Stimulated activated CD4-positive, alpha-beta T cell treated with anti-CD3 and anti-CD28 coated beads, Interleukin-12 subunit alpha, Interleukin-12 subunit beta, amount 100 ng/mL, for 24 hours (primary cell): Measurements from ENCODE around the gene CARD19.

Source experiments
- DNase-seq, 2 experiments: peaks; one replicate each; pipeline ENCODE4 v3.0.0-alpha.2; 2020; ENCODE audit warnings: low read depth in 2 of 2

The CARD19 gene

GRCh38 chr9:93061791-93062763, 33.9 kb upstream of the CARD19 start:
- DNase-seq = no peak

DNA sequence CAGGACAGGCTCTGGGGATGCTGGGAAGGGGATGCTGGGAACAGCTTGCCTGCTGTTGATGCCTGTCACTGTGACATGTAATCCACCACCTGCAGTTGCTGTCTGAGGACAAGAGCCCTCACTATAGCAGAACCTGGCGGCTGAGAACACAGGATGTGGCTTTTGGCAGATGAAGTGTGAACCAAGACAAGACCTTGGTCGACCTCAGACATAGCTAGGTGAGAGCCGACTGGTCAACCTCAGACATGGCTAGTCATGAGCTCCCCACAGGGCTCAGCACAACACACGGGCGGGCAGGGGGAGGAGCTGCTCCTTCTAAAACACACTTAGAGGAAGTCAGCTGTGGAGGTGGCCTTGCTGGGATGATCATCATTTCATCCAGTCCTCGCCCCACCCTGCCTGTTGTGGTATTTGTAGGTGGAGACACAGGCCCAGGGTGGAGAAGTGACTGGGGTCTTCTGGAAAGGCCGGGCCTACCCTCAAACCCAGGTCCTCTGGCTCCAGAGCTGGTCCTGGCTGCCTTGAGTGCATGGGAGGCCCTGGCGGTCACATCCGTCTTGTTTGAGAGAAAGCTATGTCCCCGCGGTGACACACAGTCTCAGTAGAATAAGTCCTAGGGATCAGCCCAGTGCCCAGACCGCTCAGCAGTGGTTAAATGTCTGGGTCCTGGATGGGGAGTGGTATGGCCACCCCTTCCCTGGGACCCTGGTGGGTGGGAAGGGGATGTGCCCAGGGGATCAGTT, 31.5 kb upstream of the CARD19 start:
- peak; percentile 66 to 82 for DNase-seq

DNA sequence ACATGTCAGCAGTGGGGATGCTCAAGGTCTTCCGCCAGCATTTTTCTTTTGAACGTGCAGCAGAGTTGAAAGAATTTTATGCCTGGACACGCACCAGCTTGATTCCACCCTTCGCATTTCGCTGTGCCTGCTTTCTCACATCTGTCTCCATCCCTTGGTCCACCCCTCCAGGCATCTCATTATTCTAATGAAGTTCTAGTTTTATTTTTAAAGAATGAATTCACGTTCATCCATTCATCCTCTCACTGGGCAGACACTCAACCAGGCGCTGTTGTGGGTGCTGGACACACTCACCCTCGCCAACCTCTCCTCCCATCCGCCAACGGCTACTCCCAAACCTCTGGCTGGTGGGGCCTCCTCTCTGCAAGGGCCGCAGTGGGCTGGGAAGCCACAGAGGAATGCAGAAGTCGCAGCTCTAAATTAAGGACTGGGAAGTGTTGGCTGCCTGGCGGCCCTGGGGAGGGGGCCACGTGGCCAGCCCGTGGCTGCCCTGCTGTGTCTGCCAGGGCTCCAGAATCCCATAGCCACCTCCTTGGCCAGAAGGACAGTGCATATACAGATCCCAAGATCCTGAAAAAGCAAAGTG, 30.8 kb upstream of the CARD19 start:
- DNase-seq = no peak

- DNase-seq = no peak
These were observed 28.9 kb upstream of the CARD19 start for GRCh38 chr9:93066978-93067603.

GRCh38 chr9:93068956-93069355, 27.1 kb upstream of the CARD19 start:
- DNase-seq = no peak

DNA sequence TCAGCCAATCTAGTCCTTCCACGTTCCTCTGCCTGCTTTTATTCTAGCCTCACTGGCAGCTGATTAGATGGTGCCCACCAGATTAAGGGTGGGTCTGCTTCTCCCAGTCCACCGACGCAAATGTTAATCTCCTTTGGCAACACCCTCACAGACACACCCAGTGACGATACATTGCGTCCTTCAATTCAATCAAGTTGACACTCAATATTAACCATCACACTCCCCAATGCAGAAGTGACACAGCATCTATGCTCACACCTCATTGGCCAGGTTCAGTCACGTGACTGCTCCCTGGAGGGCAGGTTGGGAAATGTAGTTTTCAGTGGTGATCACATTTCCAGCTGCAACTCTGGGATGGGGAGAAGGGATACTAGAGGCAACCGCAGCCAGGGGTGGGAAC, 24.6 kb upstream of the CARD19 start:
- no peak for DNase-seq

GRCh38 chr9:93072383-93072795, 23.6 kb upstream of the CARD19 start:
- no peak for DNase-seq

- no peak for DNase-seq
These were observed 19.8 kb upstream of the CARD19 start for GRCh38 chr9:93076101-93076791.

DNA sequence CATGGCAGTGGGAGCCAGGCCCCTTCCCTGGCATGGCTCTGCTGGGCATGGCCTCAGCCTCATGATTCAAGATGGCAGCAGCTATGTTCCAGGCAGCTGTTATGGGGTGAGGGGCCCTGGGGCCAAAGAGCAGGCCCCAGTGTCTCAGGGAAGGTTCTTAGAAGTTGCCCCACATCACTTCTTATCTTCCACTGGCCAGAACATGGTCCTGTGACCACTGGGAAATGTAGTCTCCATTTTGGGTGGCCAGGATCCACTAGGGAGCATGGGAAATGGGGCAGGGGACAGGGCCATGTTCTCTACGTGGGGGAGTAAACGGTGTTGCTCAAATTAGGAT, 19.3 kb upstream of the CARD19 start:
- no peak for DNase-seq

DNA sequence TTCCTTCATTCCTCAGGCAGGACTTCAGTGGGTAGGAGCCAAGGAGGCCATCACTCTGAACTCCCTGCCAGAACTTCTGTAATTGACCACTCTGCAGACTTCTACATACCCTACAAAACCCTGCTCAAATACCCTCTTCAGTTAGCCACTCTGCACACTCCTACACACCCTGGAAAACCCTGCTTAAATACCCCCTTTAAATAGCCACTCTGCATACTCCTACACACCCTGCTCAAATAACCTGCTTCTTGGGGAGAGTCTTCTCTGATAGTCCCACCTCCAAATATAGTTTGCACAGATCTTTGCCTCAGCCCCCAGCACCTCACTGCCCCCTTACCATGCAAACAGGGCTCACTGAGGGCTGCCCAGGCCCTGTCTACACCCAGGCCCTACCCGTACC, 18.6 kb upstream of the CARD19 start:
- DNase-seq = no peak

DNA sequence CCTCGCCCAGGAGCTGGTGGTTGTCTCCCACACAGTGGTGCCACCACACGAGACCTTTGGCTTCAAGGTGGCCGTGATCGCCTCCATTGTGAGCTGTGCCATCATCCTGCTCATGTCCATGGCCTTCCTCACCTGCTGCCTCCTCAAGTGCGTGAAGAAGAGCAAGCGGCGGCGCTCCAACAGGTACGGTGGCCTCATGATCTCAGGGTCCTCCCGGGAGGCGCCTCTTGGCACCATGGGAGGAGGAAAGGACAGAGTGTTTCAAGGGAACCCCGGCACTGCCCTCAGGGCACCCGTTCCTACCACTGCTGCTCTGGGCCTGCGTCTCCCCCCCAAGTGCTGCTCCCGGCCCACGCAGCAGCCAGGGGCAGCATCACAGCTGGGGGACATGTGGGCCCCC, 18.2 kb upstream of the CARD19 start:
- no peak for DNase-seq

- DNase-seq = no peak
These were observed 16.6 kb upstream of the CARD19 start for GRCh38 chr9:93079371-93079770.

- no peak for DNase-seq
These were observed 15.6 kb upstream of the CARD19 start for GRCh38 chr9:93080406-93080805.

DNA sequence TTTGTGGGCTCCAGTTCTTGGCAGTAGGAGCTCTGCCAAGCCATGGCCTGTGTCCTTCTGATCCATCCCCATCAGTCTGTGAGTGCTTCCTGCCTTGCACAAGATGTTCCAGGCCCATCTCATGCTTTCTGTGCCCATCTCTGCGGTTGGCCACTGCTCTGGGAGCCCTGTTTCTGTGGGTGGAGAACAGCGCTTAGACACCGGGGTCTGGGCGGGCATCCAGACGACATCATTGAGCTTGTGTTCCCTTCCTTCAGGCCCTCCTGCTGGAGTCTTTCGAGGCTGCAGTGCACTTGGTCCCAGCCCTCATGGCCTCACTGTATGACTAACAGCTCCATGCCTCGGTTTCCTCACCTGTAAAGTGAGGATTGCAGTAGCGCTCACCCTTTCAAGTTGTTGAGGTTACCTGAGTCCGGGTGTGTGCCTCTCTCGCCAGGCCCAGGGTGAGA, 14.9 kb upstream of the CARD19 start:
- DNase-seq = no peak

GRCh38 chr9:93081931-93082330, 14.1 kb upstream of the CARD19 start:
- DNase-seq = no peak

DNA sequence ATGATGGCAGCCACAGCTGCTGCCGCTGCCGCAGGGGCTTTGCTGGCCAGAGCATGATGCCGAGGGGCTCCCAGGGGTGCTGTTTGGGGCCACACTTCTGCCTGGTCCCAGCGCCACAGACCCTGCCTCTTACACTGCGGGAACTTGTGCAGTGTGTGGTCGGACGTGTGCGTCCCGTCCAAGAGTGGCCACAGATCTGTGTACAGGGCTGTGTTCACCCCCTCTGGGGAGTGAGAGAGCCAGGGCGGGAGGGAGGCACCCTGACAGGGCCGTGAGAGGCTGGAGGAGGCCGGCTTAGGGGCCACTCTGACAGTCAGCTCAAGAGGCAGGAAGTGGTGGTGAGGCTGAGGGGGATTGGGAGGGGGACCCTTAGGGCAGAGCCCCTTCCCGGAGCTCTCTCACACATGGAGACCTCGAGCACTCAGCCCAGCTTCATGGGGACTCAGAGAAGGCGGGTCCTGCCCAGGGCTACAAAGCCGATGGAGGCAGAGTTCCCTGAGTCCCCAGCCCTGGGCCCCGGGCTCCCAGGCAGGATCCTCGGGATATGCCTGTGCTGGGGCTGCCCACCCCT, 13.1 kb upstream of the CARD19 start:
- no peak for DNase-seq

- no peak for DNase-seq
These were observed 12.2 kb upstream of the CARD19 start for GRCh38 chr9:93083592-93084470.

DNA sequence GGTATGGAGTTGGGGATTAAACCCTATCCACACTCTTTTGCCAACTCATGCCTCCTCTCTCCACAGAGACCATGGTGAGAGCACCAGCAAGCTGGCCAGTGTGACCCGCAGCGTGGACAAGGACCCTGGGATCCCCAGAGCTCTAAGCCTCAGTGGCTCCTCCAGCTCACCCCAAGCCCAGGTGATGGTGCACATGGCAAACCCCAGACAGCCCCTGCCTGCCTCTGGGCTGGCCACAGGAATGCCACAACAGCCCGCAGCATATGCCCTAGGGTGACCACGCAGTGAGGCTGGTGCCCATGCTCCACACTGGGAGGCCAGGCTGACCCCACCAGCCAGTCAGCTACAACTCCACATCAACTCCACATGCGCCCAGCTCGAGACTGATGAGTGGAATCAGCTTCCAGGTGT, 11.5 kb upstream of the CARD19 start:
- no peak for DNase-seq

DNA sequence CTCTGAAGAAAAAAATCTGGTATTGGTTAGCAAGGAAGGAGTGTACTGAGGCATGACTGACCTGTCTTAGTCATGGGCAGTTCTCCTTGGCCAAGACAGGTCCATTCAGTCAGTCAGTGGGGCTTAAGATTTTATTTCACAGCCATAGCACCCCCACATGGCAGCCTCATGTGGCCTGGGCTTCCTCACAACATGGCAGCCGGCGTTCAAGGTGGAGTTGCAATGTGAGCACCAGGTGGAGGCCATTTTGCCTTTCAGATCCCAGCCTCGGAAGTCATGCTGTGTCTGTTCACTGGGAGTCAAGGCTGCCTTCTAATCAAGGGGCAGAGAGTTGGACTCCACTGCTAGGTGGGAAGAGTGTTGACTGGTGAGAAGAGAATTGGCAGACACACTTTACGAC, 10.3 kb upstream of the CARD19 start:
- no peak for DNase-seq
